Erythroblast (primary cell): Measurements from ENCODE around the gene APOF.

ENCODE experiments used
- GATA1 ChIP-seq: IDR thresholded peaks from 2 replicates; pipeline ENCODE4 v1.6.1; 2011; ENCODE audit warnings: low read depth, mild to moderate bottlenecking, control low read depth, low read length, moderate library complexity
- POLR2A ChIP-seq: IDR thresholded peaks from 2 replicates; pipeline ENCODE4 v1.6.1; 2011; ENCODE audit warnings: mild to moderate bottlenecking, low read length

- TF ChIP-seq POLR2A (no peak), GATA1 (no peak)
Measured at GRCh38 chr12:56398324-56398723, 35.7 kb upstream of the APOF start.
